Transverse colon (tissue), 4 donors: Measurements from ENCODE around the gene C9orf50. TPM values are rescaled to one million over a fixed set of nuclear protein-coding genes. Genes with fewer than 3 reads are reported as not detected.

Experiments
- DNase-seq: peaks from one replicate; pipeline ENCODE4 v3.0.0-alpha.2; 2019
- H3K27ac ChIP-seq, 4 donors: fragments of 200-600 bp; sonication (generic); 2 replicates each; pipeline ENCODE4 v1.5.1; 2016 to 2018; ENCODE audit warnings: inconsistent platforms in 4 of 4
- H3K27me3 ChIP-seq: fragments of 200-600 bp; sonication (generic); 2 replicates; pipeline ENCODE4 v1.5.1; 2017; ENCODE audit warnings: inconsistent platforms
- H3K36me3 ChIP-seq, 4 donors: fragments of 200-600 bp; sonication (generic); 2 replicates each; pipeline ENCODE4 v1.5.1; 2017 to 2019; ENCODE audit warnings: inconsistent platforms in 4 of 4
- H3K4me1 ChIP-seq, 4 donors: fragments of 200-600 bp; sonication (generic); 2 replicates each; pipeline ENCODE4 v1.5.1; 2017 to 2020; ENCODE audit warnings: inconsistent platforms in 4 of 4
- H3K4me3 ChIP-seq, 4 donors: fragments of 200-600 bp; sonication (generic); 1 replicate in 1 of 4; 2 replicates in 3 of 4; pipeline versions ENCODE4 v1.5.1 to v1.6.1; 2017 to 2019; ENCODE audit warnings: inconsistent platforms in 4 of 4
- H3K9me3 ChIP-seq, 2 donors: fragments of 200-600 bp; sonication (generic); 2 replicates each; pipeline ENCODE4 v1.5.1; 2017 to 2019; ENCODE audit warnings: inconsistent platforms in 2 of 2
- CTCF ChIP-seq, 5 experiments: fragments of 200-600 bp in 3 of 5; fragments of 450-650 bp in 2 of 5; sonication (generic) in 3 of 5; IDR thresholded peaks; 1 replicate in 2 of 5; 2 replicates in 3 of 5; pipeline ENCODE4 v1.5.1; 2016 to 2017; ENCODE audit warnings: antibody characterized with exemption in 5 of 5, inconsistent platforms in 3 of 5, mild to moderate bottlenecking in 2 of 5, moderate library complexity in 1 of 5
- EP300 ChIP-seq: sonication (generic); formaldehyde crosslinking; IDR thresholded peaks from one replicate; pipeline ENCODE4 v1.6.1; 2017; ENCODE audit warnings: antibody characterized with exemption, low read depth
- POLR2A ChIP-seq: fragments of 450-650 bp; IDR thresholded peaks from one replicate; pipeline ENCODE4 v1.6.1; 2016; ENCODE audit warnings: antibody characterized with exemption, mild to moderate bottlenecking, moderate library complexity
- POLR2AphosphoS5 ChIP-seq, 3 donors: sonication (generic); formaldehyde crosslinking; IDR thresholded peaks; one replicate each; pipeline ENCODE4 v1.6.1; 2016; ENCODE audit warnings: antibody characterized with exemption in 3 of 3
- WGBS, 2 donors: methylation state at CpG; one replicate each; pipeline ENCODE4 v1.1.5; 2018; ENCODE audit warnings: low coverage in 1 of 2; 5-methylcytosine and 5-hydroxymethylcytosine counted together
- in situ Hi-C, 4 donors: fragments of 200-750 bp; cut with MboI; loops; one replicate each; pipeline versions ENCODE4 v1.15.0 to v1.15.1; 2017; ENCODE audit warnings: low sequenced_read_pairs in 3 of 4, low pct_ligation_motif_present in 1 of 4, low pct_unique_long_range_greater_than_20kb in 1 of 4
- intact Hi-C: fragments of 100-400 bp; cut with DNase I; formaldehyde crosslinking; loops from one replicate; pipeline ENCODE4 v1.15.1; 2023; ENCODE audit warnings: low total_unique reads
- total RNA-seq, 4 donors: library from RNA; depleted of rRNA; stranded (reverse); fragments of >200 nt; gene quantifications; one replicate each; pipeline ENCODE4 v1.1.0, GENCODE V29; 2016

C9orf50 gene
- total RNA-seq, 4 donors from 2014 or later: not detected

- in situ Hi-C loops (loop anchor here in 1 of 4 donors (10.0 kb wide), 1 partner anchor 108 kb away; no protein-coding TSS in a partner anchor), intact Hi-C loops (loop anchor here (10.0 kb wide), 1 partner anchor 218 kb away; no protein-coding TSS in a partner anchor)
- 63% methylated on average over 10 of the region's 10 CpGs; no CpG with 5 or more reads in 1 of the 2 donors for WGBS, 2 donors
- no peak overlapping the region for H3K4me3 ChIP-seq
- TF ChIP-seq POLR2A (no peak), CTCF (IDR thresholded peaks at IDR 0.05) (no peak)
- no peak for DNase-seq
- H3K9me3 ChIP-seq: no peaks in the 10 kb centered on the region
- H3K27me3 ChIP-seq: no peaks in the 10 kb centered on the region
- peaks cover 6 to 18% (median 11%) of the 10 kb centered on the region in 4 donors for H3K4me1 ChIP-seq
- H3K36me3 ChIP-seq: no peaks in the 10 kb centered on the region
- H3K27ac ChIP-seq: no peak overlapping the region
Observed at GRCh38 chr9:129602598-129603415, 18.1 kb downstream of the C9orf50 start.

GRCh38 chr9:129601082-129601674, 19.7 kb downstream of the C9orf50 start:
- no peak for TF ChIP-seq POLR2AphosphoS5 (IDR thresholded peaks at IDR 0.05)
- H3K36me3 ChIP-seq: no peaks in the 10 kb centered on the region
- no peak overlapping the region for H3K27ac ChIP-seq
- H3K9me3 ChIP-seq: no peaks in the 10 kb centered on the region
- no peaks in the 10 kb centered on the region for H3K27me3 ChIP-seq
- intact Hi-C loops: loop anchor here (10.0 kb wide), 1 partner anchor 216 kb away; no protein-coding TSS in a partner anchor
- peaks cover 10 to 22% (median 21%) of the 10 kb centered on the region in 4 donors for H3K4me1 ChIP-seq
- DNase-seq: no peak
- in situ Hi-C loops: loop anchor here in 1 of 4 donors (10.0 kb wide), 1 partner anchor 106 kb away; no protein-coding TSS in a partner anchor
- 79 to 88% methylated on average over 6 to 9 of the region's 9 CpGs for WGBS, 2 donors
- H3K4me3 ChIP-seq: no peak overlapping the region

- no peaks in the 10 kb centered on the region for H3K9me3 ChIP-seq
- peak overlapping the region in 2 of 4 donors; percentile 49 to 52 for H3K4me3 ChIP-seq
- peaks cover 11 to 31% (median 21%) of the 10 kb centered on the region in 4 donors for H3K4me1 ChIP-seq
- no peaks in the 10 kb centered on the region for H3K36me3 ChIP-seq
- intact Hi-C loops (no loop called here), in situ Hi-C loops (no loop called here)
- no peaks in the 10 kb centered on the region for H3K27me3 ChIP-seq
- no peak for TF ChIP-seq CTCF (IDR thresholded peaks at IDR 0.05)
- no peak for TF ChIP-seq EP300
- no peak for TF ChIP-seq POLR2AphosphoS5 (IDR thresholded peaks at IDR 0.05)
- no peak for TF ChIP-seq POLR2A
- peak overlapping the region; percentile 81 to 90 (median 85) for H3K27ac ChIP-seq
- no peak for DNase-seq
- 51 to 59% methylated on average over 3 to 14 of the region's 14 CpGs for WGBS, 2 donors
Observed at GRCh38 chr9:129598089-129598596, 22.8 kb downstream of the C9orf50 start.

- in situ Hi-C loops: no loop called here
Observed at GRCh38 chr9:129597355-129598088, 23.4 kb downstream of the C9orf50 start.

More at GRCh38 chr9:129597355-129598088, 23.4 kb downstream of the C9orf50 start:
- Histone ChIP-seq H3K9me3 (no peaks in the 10 kb centered on the region), H3K4me1 (peaks cover 11 to 31% (median 21%) of the 10 kb centered on the region in 4 donors), H3K36me3 (no peaks in the 10 kb centered on the region), H3K4me3 (peak overlapping the region; percentile 25 to 52 (median 40)), H3K27ac (peak overlapping the region; percentile 81 to 90 (median 85)), H3K27me3 (no peaks in the 10 kb centered on the region)
- intact Hi-C loops: no loop called here
- 5% methylated on average over 34 of the region's 57 CpGs; no CpG with 5 or more reads in 1 of the 2 donors for WGBS, 2 donors
- TF ChIP-seq CTCF (IDR thresholded peaks at IDR 0.05) (no peak), POLR2A (no peak), POLR2AphosphoS5 (IDR thresholded peaks at IDR 0.05) (no peak), EP300 (no peak)
- DNase-seq: peak; percentile 62
